Hindlimb muscle (tissue), 1 donor: Measurements from ENCODE around the gene VAPB. TPM values are rescaled to one million over a fixed set of nuclear protein-coding genes. Genes with fewer than 3 reads are reported as not detected.
A peak's percentile ranks its signal among the peaks of the same experiment; 100 is the strongest.

Experiments used
- DNase-seq: peaks from one replicate; pipeline ENCODE4 v3.0.0-alpha.2; 2013
- polyA plus RNA-seq: library from polyadenylated mRNA; unstranded; fragments of 120-200 nt; gene quantifications from one replicate; pipeline ENCODE4 v1.2.1, GENCODE V29; 2013; ENCODE audit not compliant: insufficient read length

Gene VAPB
- polyA plus RNA-seq, 1 donor, result 54.2 TPM

DNA sequence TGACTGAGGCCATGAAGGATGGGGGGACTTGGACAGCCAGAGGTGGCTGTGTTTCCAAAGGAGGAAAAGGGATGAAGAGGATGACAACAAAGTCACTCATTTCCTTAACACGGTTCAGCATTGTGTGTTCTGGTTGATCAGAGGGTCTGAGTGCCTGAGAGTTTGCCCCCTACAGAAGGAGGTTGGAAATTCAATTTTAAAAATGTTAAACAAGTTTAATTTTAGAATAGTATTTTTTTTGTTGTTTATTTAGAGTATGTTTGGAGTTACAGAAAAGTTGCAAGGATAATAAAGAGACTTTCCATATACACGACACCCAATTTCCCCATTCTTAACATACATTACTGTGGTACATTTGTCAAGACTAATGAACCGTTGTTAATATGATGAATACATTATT, 10.3 kb upstream of the VAPB start:
- DNase-seq, result no peak

- no peak for DNase-seq
Observed at GRCh38 chr20:58381627-58382026, 7.4 kb upstream of the VAPB start.

GRCh38 chr20:58382096-58382495, 6.9 kb upstream of the VAPB start:
- DNase-seq, result no peak

- no peak for DNase-seq
Observed at GRCh38 chr20:58384821-58385220, 4.2 kb upstream of the VAPB start.

- DNase-seq, result no peak
Observed at GRCh38 chr20:58388028-58388601, 914 bp upstream of the VAPB start.

- peak; percentile 40 for DNase-seq
Observed at GRCh38 chr20:58389324-58389967, 417 bp downstream of the VAPB start.

- no peak for DNase-seq
Observed at GRCh38 chr20:58389968-58390658, 1.1 kb downstream of the VAPB start.

DNA sequence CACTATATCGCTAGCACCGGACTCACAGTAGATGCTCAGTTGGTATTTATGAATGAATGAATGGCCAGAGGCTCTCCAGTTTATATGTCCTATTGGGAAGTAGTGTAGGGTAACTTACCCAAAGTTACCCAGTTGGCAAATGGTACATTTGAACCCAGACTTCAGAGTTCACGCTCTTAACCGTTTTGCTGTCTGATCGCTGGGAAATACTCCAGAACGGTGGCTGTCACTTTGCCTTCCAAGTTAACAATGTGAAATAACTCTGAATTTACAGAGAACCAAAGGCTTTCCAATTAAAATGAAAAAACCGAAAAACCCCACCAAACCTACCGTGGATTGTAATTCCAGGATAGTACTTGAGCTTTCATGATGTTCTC, 1.6 kb downstream of the VAPB start:
- DNase-seq, result no peak

- DNase-seq, result no peak
Observed at GRCh38 chr20:58392286-58392685, 3.3 kb downstream of the VAPB start.

DNA sequence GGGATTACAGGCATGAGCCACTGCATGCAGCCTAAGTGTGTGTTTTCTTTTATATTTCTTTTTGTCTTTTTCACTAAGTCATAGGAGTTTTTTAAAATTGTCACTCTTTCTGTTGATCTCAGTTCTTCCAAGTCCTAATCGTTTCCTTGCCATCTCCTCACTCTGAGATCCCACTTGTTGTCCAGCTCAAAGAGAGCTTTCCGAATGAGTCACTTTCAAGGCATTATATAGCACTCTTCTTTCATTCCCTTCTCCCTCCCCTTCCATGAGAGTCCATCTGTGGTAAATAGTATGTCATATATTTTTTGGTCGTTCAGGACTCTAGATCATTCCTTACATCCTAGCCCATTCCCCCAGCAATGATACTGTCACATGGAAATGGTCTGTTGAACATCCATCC, 4.3 kb downstream of the VAPB start:
- DNase-seq, result no peak

- DNase-seq, result no peak
Observed at GRCh38 chr20:58394801-58395200, 5.8 kb downstream of the VAPB start.

- DNase-seq, result no peak
Observed at GRCh38 chr20:58395604-58396003, 6.6 kb downstream of the VAPB start.

DNA sequence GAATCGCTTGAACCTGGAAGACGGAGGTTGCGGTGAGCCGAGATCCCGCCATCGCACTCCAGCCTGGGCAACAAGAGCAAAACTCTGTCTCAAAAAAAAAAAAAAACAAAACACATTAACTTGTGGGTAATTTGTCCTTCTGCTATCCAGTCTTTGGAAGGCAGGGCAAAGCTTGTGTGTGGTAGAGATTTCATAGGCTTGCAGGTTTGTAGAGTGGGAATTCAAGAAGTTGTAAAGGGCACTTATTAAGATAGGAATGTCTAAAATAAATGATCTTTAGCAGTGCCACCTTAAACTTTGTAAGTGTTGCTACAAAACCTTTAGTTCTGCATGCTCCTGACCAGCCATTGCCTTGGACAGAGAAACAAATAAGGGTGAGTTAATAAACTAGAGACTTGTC, 8.4 kb downstream of the VAPB start:
- DNase-seq, result no peak

DNA sequence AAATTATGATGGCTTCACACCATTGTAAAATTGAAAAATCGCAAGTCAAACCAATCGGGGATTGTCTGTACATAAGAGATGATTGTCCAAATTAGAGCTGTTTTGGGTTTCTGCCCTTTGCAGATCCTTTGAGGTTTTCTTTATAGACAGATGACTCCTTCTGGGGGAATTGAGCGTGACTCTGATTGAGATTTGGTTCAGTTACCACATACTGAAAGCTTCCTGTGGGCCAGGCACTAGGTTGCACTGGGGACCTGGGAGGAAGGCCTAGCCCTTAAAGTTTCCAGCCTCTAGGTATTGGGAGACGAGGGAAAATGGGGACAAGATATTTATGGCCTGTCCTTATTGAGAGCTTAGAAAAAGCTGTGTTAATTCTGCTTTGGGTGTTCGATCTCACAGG, 9.2 kb downstream of the VAPB start:
- no peak for DNase-seq

- no peak for DNase-seq
Observed at GRCh38 chr20:58399926-58400325, 10.9 kb downstream of the VAPB start.

DNA sequence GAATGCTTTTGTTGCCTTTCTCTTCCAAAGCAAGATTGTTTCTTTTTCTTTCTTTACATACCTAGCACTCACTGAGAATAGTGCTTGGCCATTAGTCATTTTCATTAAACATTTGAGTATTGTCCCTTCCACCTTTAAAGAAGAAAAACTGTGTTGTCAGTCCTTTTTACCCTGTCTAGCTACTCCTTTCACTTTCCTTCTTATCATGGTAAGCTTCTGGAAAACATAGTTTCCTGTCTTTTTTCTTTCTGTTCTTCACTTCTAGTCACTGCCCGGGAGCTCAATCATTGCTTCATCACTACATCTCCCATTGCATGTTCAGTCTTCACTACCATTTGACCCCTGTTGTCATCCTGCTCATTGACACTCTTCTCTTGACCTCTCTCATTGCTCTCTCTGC, 12.1 kb downstream of the VAPB start:
- no peak for DNase-seq

DNA sequence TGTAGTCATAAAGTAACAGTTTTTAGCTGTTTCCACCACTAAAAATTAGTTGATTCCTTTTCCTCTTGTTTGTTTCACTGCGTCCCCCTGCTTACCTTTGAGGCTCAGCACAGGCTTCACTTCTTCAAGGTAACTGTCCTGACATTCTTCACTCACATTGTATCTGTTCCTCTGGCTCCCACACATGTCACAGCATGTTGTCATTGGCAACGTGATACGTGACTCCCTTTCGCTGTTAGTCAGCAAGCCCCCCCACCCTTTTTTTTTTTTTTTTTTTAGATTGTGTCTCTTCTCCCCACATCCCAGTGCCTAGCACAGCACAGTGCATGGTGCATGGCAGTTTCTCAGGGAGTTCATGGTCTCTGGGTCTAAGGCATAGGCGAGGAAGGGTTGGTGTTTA, 13.3 kb downstream of the VAPB start:
- DNase-seq, result no peak

DNA sequence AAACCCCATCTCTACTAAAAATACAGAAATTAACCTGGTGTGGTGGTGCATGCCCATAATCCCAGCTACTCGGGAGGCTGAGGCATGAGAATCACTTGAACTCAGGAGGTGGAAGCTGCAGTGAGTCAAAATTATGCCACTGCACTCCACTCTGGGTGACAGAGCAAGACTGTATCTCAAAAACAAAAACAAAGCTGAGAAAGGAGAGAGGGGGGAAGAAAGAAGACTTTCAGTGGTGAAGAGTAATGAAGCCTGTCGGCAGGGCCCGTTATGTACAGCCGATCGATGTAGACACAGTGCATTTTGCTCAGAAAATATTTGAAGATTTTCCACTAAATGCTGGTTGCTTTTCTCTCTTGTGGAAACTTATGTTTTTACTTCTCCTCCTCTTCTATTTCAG, 13.8 kb downstream of the VAPB start:
- no peak for DNase-seq

DNA sequence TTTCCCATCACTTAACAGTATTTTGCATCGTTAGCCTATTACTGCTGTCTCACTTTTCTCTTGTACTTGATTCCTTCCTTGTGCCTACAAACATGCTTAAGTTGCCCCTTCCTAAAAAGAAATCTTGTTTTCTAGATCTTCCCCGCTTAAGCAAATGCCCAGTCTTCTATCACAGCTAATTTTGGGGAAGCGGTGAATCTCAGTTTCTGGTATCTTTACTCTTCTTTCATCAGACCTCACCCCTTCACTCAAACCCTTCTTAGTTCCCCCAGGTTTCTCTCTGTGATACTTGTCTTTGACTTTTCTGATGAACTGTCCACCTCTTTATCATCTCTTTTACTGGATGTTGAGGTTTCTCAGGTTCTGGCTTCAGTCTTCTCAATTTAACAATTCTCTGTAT, 14.2 kb downstream of the VAPB start:
- no peak for DNase-seq

DNA sequence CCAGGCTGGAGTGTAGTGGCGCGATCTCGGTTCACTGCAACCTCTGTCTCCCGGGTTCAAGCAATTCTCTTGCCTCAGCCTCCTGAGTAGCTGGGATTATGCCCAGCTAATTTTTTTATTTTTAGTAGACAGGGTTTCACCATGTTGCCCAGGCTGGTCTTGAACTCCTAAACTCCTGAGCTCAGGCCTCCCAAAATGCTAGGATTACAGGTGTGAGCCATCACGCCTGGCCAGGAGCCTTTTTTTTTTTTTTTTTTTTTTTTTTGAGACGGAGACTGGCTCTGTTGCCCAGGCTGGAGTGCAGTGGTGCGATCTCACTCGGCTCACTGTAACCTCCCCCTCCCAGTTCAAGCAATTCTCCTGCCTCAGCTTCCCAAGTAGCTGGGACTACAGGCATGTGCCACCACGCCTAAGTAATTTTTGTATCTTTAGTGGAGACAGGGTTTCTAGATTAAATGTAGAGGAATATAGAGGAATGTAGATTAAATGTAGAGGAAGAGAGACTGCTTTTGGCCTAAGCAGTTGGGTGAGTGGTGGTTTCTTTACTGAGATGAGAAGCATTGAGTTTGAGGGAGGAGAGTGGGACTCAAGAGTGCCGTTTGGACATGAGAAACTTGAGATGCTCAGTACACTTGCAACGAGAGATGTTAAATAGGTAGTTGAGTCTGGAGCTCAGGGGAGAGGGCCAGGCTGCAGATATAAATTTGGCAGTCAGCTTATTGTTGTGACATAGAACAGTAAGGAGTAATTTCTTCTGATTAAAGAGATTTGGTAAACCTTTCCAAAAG, 16.7 kb downstream of the VAPB start:
- no peak for DNase-seq

- no peak for DNase-seq
Observed at GRCh38 chr20:58406422-58407001, 17.5 kb downstream of the VAPB start.

GRCh38 chr20:58407201-58407873, 18.3 kb downstream of the VAPB start:
- no peak for DNase-seq
